HG02981 (cell line): ENCODE results near the gene SORD.
"Not testable (repeated sequence)": the region's sequence is repeated elsewhere in the genome, so short reads cannot be mapped to it uniquely, and the experiment has no call there.

Source experiments
- ATAC-seq: cut with Tn5 transposase; IDR thresholded peaks from one replicate; pipeline ENCODE4 v1.9.1; 2021; ENCODE audit warnings: mild to moderate bottlenecking, moderate library complexity; ENCODE audit not compliant: unreplicated experiment

The SORD gene

DNA sequence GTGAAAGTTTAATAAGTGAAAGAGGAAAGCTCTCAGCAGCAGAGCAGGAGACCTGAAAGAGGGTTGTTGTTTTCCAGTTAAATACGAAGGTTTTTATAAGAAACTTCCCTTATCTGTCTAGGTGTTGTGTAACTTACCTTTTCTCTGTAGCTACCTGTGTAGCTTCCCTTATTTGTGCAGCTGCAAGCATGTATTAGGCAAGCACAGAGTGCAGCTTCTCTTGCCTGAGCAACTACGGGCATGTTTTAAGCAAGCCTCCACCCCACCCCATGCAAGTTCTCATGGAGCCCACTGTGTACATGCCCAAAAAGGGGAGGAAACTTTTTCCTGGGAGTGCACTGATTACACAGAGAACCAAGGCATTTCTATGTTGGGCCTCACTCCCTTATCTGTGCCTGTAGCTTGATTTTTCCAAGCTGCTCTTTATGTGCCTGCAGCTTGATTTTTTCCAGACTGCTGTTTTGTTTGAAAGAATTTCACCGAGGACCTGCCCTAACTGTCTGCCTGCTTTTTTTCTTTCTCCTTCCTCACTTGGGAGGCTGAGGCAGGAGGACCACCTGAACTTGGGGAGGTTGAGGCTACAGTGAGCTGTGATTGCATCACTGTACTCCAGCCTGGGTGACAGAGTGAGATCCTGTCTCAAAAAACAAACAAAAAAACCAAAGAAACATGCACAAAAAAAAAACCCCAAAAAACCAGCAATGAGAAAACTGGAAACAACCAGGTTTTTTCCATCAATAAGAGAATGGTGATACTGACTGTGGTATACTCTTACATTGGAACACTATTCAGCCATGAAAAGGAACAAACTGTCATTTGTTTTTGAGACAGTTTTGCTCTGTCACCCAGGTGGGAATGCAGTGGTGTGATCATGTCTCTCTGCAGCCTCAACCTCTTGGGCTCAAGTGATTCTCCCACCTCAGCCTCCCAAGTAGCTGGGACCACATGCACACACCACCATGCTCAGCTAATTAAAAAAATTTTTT is 36.0 kb downstream of the SORD start:
- not testable (repeated sequence) for ATAC-seq

DNA sequence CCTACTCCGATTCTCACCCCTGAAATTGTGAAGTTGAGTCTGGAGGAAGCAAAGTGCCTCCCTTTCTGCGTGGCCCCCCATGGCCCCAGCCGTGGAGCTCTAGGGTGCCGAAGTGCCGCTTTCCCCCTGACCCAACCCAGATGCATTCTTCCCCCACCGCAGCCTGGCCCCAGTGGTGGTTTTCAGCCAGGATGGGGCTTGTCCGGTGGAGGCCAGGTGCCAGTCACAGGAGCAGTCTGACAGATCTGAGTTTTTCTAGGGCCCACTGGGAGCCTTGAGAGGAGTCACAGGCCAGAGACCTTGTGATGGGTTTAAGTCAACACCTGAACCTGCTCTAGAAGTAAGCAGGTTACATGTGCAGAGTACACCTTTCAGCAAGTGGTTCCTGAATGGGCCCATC is 39.3 kb downstream of the SORD start:
- ATAC-seq = not testable (repeated sequence)

DNA sequence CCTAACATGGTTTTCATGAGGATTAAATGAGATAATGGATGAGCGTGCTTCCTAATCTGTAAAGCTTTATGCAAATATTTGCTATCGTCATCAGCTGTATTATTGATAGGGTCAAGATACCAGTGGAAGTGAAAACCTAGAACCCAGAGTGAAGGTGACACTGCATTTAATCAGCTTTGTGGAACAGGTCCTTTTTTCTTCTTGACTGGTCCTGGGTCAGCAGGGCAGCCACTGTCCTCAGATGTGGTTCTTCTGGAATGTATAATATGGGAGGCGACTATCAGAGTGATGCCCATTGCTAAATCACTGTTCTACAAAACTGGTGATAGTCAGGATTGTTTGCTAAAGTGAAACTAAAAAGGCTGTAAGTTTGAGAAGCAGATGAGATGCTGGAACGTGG is 41.4 kb downstream of the SORD start:
- no peak for ATAC-seq

DNA sequence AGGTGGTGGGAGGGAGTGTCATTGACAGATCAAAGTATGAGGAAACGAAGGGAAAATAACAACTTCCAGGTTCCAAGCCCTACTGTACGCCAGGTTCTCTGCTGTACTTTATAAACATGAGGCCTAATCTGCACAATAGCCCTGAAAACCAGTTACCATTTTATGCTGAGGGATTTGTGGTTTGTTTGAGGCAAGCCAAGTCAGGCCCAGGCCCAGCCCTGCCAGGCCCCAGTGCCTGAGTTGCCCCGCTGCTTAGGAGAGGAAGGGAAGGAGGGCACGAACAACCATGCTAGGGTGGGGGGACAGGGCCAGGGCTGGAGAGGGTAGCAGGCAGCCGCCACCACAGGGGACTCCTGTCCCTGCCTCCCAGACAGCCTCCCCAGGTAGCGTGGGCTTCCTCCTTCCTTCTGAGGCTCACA is 47.0 kb downstream of the SORD start:
- ATAC-seq = not testable (repeated sequence)

DNA sequence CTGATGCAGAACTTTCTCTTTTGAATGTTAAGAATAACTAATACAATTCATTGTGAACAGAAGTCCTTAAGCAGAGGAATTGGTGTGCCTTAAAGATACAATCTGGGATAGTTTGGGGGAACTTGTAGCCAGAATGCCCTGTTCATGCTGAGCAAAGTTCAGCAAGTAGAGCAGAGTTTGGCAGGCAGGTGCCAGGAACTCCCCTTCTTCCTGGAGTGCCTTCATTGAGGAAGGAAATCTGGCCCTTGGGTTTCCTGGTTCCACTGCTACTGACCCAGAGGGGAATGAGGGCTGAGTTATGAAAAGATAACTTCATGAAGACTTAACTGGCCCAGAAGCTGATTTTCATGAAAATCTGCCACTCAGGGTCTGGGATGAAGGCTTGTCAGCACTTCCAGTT is 50.6 kb downstream of the SORD start:
- not testable (repeated sequence) for ATAC-seq

DNA sequence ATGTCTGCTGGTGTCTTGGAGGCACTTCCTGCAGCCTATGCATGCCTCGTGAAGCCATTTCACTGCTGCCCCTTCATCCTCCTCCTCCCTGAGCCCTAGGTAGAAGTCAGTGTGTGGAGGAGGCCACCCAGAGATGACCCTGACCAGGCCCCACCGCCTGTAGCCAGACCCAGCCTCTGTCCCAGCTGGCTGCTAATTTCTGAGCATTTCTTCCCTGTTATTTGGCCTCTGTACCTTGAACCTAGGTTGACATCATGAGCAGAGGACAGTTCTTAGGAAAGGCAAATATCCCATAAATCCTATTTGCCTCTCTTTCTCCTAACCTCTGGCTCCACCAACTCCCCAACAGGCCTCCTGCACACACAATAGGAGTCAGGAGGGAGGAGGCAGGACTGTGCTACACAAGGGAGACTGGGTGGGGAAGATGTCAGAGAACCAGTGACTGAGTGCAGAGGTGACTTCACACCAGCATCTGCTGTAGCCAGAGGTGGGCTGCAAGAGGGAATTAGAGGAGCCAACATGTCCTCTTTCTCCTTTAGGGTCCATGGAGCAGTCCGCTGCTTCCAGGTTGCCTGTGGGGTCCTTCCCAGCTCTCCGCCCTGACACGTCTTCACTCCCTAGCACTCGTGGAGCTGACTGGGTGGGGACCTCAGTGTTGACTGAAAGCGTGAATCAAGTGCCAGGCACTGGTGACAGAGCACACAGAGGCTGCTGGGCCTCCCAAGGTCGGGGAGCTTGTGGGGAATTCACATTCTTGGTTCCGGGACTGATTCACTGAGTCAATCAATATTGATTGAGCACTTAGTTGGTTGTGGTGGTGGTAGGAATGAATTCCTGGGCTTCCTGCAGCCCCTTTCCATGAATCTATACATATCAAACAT is 52.7 kb downstream of the SORD start:
- not testable (repeated sequence) for ATAC-seq

DNA sequence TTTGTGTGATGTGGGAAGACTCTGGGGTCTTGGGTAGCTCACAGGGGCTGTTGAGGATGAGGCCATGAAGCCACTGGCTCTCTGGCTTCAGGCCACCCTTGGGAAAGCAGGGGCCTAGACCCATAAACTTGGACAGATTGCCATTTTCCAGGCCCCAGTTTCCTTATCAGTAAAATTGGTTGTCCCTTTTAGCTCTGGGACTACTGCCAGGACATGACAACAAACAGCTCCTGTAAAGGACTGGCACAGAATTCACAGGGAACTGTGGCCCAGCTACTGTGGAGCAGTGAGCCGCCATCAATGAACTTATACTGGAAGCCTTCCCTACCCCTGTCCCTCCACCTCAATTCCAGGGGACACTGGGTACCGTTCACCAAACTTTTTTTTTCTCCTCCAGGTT is 54.4 kb downstream of the SORD start:
- not testable (repeated sequence) for ATAC-seq

DNA sequence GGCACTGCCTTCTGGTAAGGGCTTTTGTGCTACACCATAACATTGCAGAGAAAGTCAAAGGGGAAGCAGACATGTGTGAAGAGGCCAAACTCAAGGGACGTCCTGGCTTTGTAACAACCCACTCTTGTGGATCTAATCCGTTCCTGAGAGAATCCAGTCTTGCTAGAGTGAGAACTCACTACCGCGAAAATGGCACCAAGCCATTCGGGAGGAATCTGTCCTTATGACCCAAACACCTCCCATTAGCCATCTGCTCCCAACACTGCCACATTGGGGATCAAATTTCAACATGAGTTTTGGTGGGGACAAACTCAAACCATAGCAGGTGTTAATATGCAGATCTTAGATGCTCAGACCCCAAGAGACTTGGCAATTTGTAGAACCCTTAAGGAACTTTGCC is 56.2 kb downstream of the SORD start:
- ATAC-seq = not testable (repeated sequence)

DNA sequence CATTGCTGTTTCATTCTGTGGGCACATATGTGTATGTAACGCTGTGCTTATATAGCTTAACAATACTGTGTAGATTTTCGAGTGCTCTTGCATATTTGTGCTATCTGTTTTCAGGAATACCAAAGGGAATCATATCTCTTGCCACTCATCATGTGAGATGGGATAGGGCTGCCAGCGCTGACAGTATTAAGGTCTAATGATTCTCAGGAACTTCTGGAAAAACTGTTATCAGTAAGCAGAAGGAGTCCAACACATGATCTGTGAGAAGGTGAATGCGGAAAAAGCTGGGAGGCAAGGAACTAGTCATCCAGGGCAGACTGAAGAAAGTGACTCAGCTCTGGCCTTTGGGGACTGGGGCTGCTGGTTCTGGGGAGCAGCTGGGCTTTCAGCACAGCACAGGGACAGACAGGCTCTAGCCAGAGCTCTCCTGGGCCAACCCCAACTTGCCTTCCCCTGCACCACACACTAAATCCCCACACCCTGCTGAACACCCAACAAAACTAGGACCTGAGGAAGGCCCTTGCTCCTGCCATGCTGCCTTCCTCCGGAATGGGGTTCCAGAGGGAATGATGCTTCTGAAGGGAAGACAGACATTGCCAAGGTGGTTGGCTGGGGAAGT is 56.7 kb downstream of the SORD start:
- ATAC-seq = not testable (repeated sequence)

DNA sequence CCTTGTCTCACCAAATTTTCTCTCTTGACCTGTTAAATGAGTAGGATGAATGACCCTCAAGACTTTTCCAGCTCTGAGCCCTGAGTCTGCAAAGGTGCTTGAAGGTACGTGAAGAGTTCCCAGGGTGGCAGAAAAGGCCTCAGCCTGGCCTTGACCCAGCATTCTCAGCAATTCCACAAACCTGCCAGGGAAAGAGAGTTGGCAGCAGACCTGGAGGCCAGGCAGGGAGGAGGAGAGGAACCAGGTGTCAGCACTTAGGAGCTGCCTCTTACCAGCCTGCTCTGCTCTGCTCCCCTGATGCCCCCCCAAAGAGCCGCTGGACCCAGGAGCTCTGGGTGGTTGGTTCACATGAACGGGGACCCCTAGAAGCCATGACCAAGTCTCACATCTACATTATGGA is 57.6 kb downstream of the SORD start:
- ATAC-seq = not testable (repeated sequence)

DNA sequence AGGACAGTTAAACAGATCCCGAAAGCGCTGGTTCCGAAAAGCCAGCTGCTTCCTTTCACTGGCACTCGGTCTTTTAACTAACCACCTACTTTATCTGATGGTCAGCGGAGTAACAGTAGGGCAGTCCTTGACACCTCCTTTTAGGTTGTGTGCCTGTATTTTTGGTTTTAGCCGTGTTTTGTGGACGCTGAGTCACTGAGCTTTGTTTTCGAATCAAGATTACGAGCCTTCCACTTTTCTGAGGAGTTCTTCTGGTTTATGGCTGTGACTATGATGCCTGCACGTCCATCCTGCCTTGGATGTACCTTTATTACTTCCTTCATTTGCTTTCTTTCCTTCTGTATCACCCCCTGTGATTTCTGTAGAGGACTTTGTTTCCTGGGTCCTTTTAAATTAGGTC is 59.4 kb downstream of the SORD start:
- not testable (repeated sequence) for ATAC-seq

DNA sequence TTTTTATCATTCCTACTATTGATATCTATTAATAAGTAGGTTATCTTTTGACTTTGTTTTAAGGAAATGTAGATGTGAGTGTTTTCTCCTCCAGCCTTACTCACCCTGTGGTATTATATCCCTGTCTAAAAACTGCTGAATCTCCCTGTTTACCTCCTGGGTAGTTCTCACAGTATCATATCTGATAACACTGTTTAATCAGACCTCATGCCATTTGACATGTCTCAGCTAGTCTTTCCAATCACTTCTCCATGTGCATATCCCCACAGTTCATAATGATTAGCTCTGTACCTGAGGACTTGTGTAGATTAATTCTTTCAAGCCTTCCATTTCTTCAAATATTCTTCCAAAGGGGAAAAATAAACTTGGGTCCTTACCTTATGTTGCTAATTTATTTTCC is 60.2 kb downstream of the SORD start:
- no peak for ATAC-seq

DNA sequence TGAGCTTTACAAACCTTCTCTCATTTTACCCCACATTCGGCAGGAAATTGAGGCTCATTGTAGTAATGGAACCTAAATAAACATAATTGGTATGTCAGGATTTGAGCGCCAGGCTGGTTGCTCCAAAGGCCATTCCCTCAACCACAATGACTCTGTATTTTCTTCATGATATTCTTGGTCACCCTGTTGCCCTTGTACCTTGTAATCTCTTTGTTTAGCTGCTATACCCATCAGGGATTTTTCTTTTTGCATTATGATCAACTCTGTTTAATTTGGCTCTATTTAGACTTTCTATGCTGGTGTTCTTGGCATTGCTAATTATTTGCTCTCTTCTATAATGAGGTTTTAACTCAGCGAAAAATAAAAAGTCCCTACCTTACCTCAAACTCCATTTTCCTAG is 61.2 kb downstream of the SORD start:
- ATAC-seq = no peak

DNA sequence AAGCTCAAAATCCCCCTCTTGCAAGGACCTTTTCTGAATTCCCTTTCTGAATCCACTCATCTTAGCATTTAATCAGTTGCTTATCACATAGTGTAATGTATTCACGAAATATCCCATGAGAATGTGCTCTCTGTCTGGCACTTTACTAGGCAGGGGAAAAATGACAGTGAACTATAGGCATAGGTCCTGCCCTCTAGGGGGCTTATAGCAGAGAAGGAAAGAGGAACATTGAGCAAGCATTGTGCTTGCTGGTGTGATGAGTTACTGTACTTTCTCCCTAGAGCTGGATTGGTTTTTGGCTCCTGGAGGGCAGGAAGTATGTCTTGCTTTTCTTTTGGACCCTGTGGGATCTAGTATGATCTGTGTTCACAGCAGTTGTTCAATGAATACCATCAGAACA is 64.5 kb downstream of the SORD start:
- no peak for ATAC-seq

DNA sequence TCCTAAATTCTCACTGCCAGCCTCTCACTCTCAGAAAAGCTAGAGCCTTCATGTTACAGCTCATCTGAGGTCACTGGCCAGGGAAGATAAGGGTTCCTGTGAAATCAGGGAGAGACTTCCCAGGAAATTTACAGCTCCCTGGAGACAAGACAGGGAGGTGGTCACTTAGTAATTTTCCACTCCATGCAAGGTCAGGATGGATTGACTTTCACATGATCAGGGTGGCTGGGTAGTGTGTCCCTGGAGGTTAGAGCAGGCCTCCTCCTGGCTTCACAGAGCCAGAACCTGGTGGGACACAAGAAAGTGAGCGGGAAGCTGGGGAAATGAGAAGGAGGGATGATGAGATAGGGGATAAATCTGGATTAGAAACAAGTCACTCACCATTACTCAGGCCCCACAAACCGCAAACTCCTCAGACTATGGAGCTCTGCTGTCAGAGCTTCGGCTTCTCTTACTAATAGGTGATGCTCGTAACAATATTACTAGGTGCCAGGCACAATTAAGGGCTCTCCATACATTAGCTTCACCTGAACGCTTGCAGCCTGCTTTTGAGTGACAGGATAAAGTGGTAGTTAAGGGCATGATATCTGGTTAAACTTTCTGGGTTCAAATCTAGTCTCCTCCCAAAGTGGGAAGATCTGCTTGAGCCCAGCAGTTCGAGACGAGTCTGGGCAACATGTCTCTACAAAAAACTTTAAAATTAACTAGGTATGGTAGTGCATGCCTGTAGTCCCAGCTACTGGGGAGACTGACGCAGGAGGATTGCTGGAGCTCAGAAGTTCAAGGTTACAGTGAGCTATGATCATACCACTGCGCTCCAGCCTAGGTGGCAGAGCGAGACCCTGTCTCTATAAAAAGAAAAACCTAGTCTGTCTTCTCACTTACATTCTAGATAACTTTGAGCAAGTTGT is 66.1 kb downstream of the SORD start:
- ATAC-seq = no peak

DNA sequence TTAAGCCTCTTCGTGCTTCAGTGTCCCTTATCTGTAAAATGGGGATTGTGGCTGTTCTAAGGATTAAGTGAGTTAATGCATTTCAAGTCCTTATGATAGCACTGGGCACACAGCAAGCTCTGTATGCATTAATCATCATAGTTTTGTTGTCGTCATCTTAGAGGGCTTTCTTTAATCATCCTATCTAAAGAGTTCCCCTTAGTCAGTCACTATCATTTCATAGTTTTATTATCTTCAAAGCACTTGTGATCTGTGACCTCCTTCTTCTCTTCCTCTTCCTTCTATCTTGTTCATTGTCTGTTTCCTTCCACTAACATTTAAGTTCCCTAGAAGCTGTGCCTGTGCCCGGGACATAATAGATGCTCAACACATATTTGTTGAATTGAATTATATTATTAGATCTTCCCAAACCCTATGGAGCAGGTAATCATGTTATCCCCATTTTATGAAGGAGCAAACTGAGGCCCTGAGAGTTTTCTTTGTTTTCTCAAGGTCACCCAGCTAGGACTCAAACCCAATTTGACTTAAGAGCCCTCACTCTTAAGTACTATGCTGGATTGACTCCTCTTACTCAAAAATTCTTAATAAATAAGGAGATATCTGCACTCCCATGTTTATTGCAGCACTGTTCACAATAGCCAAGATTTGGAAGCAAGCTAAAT is 66.8 kb downstream of the SORD start:
- no peak for ATAC-seq

DNA sequence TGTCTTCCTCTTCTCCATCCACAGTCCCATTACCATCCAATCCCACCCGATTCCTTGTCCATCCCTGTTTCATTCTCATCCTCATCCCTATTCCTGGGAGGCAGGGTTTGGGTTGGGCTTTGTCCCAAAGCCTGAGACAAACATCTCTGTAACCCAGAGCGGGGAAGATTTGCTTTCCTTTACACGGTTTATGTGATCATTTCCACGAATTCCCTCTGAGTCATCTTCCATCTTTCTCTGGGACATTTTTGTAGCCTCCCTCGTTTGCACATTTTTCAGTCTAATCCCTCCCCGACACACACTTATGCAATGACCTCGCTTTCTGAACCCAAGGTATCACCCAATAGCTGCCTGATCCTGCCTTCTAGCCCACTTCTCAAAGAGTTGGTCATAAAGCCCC is 68.2 kb downstream of the SORD start:
- ATAC-seq = no peak

DNA sequence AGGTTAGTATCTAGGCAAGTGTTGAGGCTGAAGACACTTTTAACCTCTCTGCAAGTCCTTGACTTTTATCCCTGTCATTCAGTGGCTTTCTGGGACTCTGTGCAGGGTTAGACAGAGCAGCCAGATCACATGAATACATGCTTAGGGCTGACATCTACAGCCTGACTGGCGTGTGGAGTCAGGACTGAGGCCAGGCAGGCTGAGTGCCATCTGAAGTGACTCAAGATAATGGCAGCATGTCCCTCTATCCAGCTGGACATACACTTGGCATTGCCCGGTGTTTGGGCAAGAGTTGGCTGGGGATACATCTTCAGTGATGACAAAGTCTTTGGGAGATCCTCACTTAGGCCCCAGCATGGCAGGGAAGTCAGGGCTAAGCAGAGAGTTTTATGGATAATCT is 68.6 kb downstream of the SORD start:
- ATAC-seq = no peak

DNA sequence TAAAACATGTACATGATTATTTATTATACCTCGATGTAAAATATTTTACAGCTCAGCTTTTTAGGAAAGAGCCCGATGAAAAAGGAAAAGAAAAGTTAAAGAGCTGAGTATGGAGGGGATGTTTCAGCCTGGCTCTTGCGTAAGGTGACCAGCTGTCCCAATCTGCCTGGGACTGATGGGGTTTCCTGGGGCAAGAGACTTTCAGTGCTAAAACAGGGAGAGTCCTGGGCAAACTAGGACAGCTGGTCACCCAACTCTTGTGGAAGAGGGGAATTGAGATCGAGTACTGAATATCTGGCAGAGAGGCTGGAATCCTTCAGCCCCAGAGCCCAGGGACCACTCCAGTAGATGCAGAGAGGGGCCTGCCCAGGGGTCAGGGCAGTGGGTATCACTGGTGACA is 70.0 kb downstream of the SORD start:
- ATAC-seq = no peak
